ENCODE data around the gene EIF1.
"Not testable (repeated sequence)": the region's sequence is repeated elsewhere in the genome, so short reads cannot be mapped to it uniquely, and the experiment has no call there.

EIF1 gene

DNA sequence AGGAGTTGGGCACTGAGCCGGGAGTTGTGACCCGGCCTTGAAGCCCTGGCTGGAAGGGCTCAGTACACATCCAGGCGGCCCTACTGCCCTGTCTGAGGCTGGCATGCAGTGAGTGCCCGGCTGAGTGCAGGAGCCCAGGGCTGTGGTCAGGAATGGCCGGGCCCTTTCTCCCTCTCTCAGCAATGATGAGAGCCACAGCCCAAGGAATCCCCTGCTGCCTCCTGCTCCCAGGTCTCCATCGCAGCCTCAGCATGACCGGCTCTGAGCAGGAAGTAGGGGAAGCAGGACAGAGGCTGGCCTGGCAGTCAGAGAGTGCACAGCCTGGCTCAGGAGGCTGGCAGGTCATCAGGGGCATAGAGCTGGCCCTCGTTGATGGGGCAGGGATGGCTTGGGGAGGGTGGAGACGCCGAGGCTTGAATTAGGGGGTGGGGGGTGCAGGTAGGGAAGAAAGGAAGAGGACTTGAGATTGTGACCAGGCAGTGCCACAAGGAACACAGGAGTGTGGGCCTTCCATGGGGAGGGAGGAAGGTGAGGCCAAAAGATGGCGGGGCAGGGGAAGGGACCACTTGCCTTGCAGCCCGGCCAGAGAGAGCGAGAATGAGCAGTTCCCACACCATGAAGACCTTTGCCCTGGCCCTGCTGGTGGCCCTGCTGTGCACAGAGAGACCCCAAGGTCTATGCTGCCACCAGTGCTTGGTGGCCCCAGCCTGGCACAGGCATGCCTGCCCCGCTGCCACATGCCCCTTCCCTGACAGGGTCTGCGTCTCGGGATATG, 32.2 kb upstream of the EIF1 start:
- DNase-seq, result no peak

GRCh38 chr17:41657176-41657754, 31.4 kb upstream of the EIF1 start:
- no peak for DNase-seq

- no peak for DNase-seq
These were observed 30.7 kb upstream of the EIF1 start for GRCh38 chr17:41657936-41658335.

- no peak for DNase-seq
These were observed 29.8 kb upstream of the EIF1 start for GRCh38 chr17:41658846-41659245.

GRCh38 chr17:41659427-41660212, 29.1 kb upstream of the EIF1 start:
- no peak for DNase-seq

GRCh38 chr17:41660221-41660711, 28.4 kb upstream of the EIF1 start:
- DNase-seq, result no peak

DNA sequence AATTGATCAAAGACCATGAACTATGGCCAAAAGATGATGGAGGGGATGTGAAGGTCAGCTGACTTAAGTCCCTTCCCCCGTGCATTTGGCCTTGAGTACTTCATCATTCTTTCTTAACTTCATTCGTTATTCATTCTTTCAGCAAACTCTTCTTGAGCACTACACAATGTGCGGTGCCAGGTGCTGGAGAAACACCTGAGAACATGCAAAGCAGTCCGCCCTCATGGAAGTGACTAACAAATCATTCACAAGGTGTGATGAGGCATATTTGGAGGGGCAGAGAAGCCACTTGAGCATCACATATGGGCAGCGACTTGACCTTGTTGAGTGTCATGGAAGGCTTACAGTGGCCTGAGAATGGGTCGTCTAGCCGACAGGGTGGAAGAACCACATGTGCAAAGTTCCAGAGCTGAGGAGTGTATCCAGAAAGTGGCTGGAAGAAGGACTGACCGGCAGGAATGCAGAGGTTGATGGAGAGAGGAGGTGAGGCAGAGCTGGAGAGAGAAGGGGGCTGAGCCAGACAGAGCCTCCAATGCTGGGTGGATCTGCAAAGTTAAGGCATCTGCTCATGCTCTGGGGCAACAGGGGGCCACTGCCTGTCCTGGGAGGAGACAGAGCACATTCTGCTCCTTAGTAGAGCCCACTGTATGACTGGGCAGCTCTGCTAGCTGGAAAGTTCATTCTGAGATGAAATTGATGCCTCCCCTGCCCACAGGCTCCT, 25.1 kb upstream of the EIF1 start:
- DNase-seq, result no peak

DNA sequence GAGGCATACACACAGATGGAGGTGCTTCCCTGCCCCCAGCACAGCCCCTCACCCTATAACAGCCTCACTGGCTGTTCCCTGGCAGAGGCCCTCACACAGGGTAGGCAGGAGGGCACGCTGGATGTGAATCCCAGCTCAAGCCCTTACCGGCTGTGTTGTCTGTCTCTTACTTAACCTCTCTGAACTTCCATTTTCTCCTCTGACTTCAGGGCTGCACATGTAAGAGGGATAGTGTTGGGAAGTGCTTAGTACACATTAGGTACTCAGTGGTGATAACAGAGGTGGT, 24.6 kb upstream of the EIF1 start:
- no peak for DNase-seq

GRCh38 chr17:41664587-41665565, 23.8 kb upstream of the EIF1 start:
- no peak for DNase-seq

- peak; percentile 70 to 91 (median 82) for DNase-seq
These were observed 23.0 kb upstream of the EIF1 start for GRCh38 chr17:41665566-41666236.

GRCh38 chr17:41666237-41666641, 22.4 kb upstream of the EIF1 start:
- DNase-seq, result peak in 4 of 6 experiments; percentile 69 to 88 (median 79)

DNA sequence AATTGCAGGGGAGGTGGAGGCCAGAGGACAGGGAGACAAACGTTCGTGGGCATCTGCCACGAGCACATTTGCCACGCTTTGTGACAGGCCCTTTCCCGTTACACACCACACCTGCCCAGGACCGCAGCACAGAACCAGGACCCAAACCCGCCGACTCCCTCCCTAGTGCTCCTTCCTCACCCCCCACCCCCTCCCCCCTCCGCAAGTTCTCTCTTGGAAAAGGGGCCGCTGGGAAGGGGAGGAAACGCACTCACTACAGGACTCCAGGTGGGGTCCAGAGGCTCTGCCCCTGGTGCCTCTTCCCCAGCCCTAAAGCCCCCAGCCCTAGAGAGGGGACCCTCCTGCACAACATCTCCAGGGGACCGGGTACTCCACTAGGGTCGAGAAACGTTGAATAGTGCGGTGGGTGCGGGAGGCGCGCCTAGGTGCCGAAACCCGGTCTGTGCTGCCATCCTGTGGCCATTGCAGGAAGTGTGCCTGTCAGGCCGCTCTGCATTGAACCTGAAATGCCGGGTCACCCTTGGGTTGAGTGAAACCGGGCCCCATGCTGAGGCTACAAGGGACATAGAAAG, 21.9 kb upstream of the EIF1 start:
- peak; percentile 54 to 86 (median 79) for DNase-seq

GRCh38 chr17:41667280-41668041, 21.2 kb upstream of the EIF1 start:
- DNase-seq, result no peak

- DNase-seq, result no peak
These were observed 16.5 kb upstream of the EIF1 start for GRCh38 chr17:41672153-41672552.

GRCh38 chr17:41675157-41676057, 13.3 kb upstream of the EIF1 start:
- DNase-seq, result not testable (repeated sequence)

GRCh38 chr17:41676058-41676419, 12.6 kb upstream of the EIF1 start:
- no peak for DNase-seq

DNA sequence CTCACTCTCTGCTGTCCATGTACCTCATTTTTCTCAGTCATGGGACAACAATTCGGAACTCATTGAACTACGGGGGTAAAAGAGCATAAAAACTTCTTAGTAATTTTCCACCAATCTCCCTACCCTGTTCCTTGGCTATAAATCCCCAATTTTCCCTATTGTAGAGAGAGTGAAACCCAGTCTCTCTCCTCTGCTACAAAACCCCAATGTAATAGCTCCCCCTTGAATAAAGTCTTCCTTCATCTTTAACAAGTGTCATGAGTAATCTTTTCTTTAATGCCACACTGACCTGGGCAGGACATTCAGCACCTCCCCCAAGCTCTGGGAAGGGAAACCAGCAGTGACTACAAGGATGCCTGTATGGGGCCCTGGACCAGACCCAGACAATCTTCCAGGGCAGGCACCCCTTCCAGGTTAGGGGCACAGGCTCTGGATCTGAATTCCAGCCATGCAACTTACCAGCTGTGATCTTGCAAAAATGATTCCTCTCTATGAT, 10.2 kb upstream of the EIF1 start:
- DNase-seq, result no peak

DNA sequence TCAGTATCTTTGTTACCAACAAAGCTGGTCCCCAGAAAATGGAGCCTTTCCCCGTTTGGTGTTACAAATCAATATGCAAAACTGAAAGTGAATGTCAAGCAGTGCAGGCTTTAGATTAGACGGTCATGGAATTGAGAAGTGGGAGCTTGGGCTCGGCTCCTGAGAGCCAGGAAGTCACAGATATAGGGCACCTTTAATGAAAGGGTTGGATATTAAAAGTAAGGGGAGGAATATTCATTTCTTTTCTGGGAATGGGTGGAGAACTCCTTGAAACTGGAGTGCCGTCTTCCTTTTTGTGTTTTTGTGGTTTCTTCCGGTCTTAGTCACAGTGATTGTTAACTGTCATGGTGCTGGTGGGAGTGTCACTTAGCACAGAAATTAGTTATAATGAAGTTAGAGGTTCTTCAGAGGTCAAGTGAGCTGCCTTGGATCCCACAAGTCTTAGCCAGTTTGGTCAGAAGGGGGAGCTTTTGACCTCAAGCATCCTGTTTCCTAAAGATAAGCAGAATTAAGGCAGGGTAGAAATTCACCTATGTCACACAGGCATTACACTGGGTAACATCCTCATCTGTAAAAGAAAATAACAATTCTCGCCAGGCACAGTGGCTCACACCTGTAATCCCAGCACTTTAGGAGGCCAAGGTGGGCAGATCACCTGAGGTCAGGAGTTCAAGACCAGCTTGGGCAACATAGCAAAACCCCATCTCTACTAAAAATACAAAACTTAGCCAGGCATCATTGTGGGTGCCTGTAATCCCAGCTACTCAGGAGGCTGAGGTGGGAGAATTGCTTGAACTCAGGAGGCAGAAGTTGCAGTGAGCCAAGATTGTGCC, 9.6 kb upstream of the EIF1 start:
- peak; percentile 9 to 77 (median 44) for DNase-seq

Data from stimulated activated naive CD4-positive, alpha-beta T cell (primary cell).